Measurements from ENCODE around the gene BPHL. TPM values are rescaled to one million over a fixed set of nuclear protein-coding genes. Genes with fewer than 3 reads are reported as not detected.
A peak's percentile ranks its signal among the peaks of the same experiment; 100 is the strongest.

BPHL gene
- total RNA-seq, 1 donor = 14.8 TPM

DNA sequence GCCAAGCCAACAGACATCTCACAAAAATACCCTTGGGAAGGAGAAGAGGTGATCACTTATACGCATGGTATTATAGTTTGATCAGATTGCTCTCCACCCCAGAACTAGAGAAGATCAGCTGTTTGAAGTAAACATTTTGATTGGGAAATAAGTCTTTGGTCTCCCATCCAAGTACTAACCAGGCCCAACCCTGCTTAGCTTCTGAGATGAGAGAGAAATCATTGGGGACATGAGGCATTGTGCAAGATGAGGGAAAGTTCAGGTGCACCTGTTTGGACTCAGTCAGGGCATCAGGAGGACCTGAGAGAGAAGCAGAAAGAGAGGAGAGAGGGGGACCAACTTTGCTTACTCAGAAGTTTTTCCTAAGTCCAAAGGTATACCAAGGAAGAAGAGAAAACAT is 38.8 kb upstream of the BPHL start:
- TF ChIP-seq, protein P1, sequence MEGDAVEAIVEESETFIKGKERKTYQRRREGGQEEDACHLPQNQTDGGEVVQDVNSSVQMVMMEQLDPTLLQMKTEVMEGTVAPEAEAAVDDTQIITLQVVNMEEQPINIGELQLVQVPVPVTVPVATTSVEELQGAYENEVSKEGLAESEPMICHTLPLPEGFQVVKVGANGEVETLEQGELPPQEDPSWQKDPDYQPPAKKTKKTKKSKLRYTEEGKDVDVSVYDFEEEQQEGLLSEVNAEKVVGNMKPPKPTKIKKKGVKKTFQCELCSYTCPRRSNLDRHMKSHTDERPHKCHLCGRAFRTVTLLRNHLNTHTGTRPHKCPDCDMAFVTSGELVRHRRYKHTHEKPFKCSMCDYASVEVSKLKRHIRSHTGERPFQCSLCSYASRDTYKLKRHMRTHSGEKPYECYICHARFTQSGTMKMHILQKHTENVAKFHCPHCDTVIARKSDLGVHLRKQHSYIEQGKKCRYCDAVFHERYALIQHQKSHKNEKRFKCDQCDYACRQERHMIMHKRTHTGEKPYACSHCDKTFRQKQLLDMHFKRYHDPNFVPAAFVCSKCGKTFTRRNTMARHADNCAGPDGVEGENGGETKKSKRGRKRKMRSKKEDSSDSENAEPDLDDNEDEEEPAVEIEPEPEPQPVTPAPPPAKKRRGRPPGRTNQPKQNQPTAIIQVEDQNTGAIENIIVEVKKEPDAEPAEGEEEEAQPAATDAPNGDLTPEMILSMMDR (IDR thresholded peaks at IDR 0.05; ENCODE audit: insufficient read depth, low read length) = no peak
- no peak for DNase-seq (ENCODE audit: low read depth)
- no peak overlapping the region for H3K4me3 ChIP-seq (ENCODE audit: low read depth, low read length)

DNA sequence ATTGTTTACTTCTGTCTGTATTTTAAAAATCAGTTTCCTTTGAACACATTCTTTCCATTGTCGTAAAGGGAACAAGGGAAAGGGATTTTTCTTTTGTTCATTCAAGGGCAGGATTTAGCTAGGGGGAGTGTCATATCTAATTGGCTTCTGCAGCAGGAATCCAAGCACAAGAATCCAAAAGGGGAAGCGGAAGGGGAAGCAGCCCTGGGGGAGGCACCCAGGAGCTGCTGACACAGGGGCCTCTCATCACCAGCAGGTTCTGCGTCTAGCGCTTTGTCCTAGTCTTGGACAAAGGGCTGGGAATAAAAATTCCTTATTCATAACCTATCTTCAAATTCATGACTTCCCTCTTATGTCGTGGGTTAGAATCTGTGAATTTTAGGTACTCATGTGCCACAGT is 36.6 kb upstream of the BPHL start:
- DNase-seq (ENCODE audit: low read depth) = no peak
- TF ChIP-seq, protein P1 (IDR thresholded peaks at IDR 0.05; ENCODE audit: insufficient read depth, low read length) = no peak
- no peak overlapping the region for H3K4me3 ChIP-seq (ENCODE audit: low read depth, low read length)

DNA sequence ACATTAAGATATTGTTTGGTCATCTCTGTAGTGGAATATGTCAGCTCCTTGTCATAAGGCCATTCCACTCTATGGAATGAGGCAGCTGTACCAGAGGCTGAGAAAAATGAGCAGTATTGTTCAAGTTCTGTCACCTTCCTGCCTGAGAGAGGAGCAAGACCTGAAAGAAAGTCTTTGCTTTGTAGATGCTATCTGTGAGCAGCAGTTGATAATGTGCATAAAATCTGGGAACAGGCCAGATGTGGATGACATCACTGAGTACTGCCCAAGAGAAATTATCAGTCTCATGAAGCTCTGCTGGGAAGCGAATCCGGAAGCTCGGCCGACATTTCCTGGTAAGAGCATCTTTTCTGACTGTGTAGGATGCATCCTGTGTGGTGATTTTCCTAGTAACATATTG is 33.4 kb upstream of the BPHL start:
- TF ChIP-seq, protein P1 (IDR thresholded peaks at IDR 0.05; ENCODE audit: insufficient read depth, low read length) = no peak
- DNase-seq (ENCODE audit: low read depth) = peak; percentile 32
- H3K4me3 ChIP-seq (ENCODE audit: low read depth, low read length) = no peak overlapping the region

DNA sequence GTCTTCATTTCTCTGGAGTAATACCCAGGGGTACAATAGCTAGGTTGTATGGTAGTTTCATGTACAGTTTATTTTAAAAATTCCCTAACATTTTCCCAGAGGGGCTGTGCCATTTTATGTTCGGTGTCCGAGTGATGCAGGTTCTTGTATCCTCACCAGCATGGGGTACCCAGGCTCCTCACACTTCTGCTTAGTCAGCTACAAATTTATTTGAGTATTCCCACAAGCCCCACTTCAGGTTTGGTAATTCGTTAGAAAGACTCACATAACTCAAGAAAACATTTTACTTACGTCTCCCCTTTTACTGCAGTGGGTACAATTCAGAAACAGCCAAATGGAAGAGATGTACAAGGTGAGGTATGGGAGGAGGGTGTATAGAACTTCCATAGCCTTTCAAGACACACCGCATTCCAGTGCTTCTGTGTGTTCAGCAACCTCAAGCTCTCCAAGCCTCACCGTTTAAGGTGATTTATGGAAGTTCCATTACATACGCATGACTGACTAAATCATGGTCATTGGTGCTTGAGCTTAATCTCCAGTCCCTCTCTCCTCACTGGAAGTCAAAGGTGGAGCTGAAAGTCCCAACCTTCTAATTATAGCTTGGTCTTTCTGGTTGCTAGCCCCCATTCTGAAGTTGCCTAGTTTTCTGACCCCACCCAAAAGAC is 32.1 kb upstream of the BPHL start:
- H3K4me3 ChIP-seq (ENCODE audit: low read depth, low read length) = no peak overlapping the region
- no peak for DNase-seq (ENCODE audit: low read depth)
- TF ChIP-seq, protein P1 (IDR thresholded peaks at IDR 0.05; ENCODE audit: insufficient read depth, low read length) = no peak

DNA sequence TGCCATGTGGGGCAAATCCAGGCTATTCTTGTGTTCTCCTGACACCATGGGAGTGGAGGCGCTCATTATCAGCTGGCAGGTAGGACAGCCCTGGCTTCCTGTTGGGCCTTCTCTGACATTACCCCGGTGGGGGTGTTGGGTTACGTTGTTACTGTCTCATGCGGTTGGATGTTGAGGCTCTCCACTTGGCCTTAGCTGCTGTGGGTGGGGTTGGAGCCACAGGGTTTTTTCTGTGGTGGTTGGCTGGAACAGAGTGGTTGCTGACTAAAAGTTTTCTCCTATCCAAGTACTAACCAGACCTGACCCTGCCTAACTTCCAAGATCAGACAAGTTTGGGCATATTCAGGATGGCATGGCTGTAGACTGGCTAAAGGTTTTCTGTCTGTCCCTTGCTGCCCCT is 30.1 kb upstream of the BPHL start:
- TF ChIP-seq, protein P1 (IDR thresholded peaks at IDR 0.05; ENCODE audit: insufficient read depth, low read length) = no peak
- no peak overlapping the region for H3K4me3 ChIP-seq (ENCODE audit: low read depth, low read length)
- peak; percentile 63 for DNase-seq (ENCODE audit: low read depth)

DNA sequence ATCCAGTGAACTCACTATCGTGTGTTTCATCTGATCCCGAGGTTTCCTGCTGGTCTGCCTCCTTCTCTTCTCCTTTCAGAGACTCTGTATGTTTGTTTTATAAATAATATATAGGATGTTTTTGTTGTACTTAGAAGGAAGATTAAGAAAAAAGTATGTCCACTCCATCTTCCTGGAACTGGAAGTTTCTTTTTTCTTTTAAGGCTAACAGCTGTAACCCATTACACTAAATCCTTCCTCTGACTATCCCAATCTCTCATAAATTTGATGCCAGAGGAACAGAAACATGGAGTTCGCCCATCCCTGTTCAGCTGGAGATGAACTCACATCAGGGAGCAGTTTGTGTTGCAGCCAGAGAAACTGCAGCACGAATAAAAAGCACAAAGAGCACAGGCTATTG is 29.5 kb upstream of the BPHL start:
- peak; percentile 57 for DNase-seq (ENCODE audit: low read depth)
- TF ChIP-seq, protein P1 (IDR thresholded peaks at IDR 0.05; ENCODE audit: insufficient read depth, low read length) = no peak
- H3K4me3 ChIP-seq (ENCODE audit: low read depth, low read length) = no peak overlapping the region

DNA sequence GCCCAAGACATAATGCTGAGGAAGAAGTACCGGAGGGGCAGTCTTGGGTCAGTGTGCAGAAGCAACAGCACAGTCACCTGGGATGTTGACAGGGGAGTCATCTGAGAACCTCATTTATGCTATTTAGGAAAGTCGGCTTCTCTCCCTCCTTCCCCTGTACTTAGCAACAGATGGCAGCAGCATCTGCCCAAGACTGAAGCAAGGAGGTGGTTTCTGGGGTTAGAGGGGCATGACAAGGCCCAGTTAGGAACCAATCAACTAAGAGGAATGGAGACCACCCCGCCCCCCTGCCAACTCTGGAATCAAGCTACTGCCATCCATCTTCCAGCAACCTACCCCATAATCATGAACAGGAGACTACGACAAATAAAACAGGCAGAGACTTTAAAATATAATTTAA is 28.5 kb upstream of the BPHL start:
- DNase-seq (ENCODE audit: low read depth) = no peak
- TF ChIP-seq, protein P1 (IDR thresholded peaks at IDR 0.05; ENCODE audit: insufficient read depth, low read length) = no peak
- H3K4me3 ChIP-seq (ENCODE audit: low read depth, low read length) = no peak overlapping the region
